Measurements from ENCODE around the gene SLC12A5. TPM values are rescaled to one million over a fixed set of nuclear protein-coding genes. Genes with fewer than 3 reads are reported as not detected.

Gene SLC12A5
- total and polyA plus RNA-seq, 2 donors (not counting 1 experiment from before 2014, with no cell fraction given): 0.27 to 0.50 TPM

- Histone ChIP-seq H3K4me3 (replicated peaks in 1 of 4; ENCODE audit: control extremely low read depth in 1 of 4, insufficient read depth in 1 of 4, low read depth in 3 of 4, low read length in 4 of 4) (no peak overlapping the region), H3K9me3 (ENCODE audit: control insufficient read depth, insufficient read depth, low read depth, low read length) (no peaks in the 10 kb centered on the region), H3K4me2 (ENCODE audit: extremely low read depth, insufficient read depth, low read length) (no peak overlapping the region), H2AFZ (ENCODE audit: low read length) (no peak overlapping the region), H3K9ac (ENCODE audit: insufficient read depth, low read length) (no peak overlapping the region), H4K20me1 (ENCODE audit: control insufficient read depth, extremely low read depth, insufficient read depth, low read length) (no peaks in the 10 kb centered on the region), H3K79me2 (ENCODE audit: control insufficient read depth, insufficient read depth, low read length) (no peaks in the 10 kb centered on the region), H3K4me1 (ENCODE audit: control insufficient read depth, extremely low read depth, insufficient read depth, low read length) (no peaks in the 10 kb centered on the region), H3K36me3 (ENCODE audit: control insufficient read depth, insufficient read depth, low read length) (no peaks in the 10 kb centered on the region), H3K27me3 (ENCODE audit: control insufficient read depth, insufficient read depth, low read length) (peaks cover 13% of the 10 kb centered on the region), H3K27ac (ENCODE audit: insufficient read depth, low read length) (no peak overlapping the region)
- TF ChIP-seq EZH2 (IDR thresholded peaks at IDR 0.05; ENCODE audit: low read length, missing control alignments) (no peak), CTCF (conservative IDR thresholded peaks at IDR 0.05 in 1 of 2, IDR thresholded peaks at IDR 0.05 in 1 of 2; ENCODE audit: low read depth in 1 of 2, low read length in 2 of 2) (no peak)
- DNase-seq (ENCODE audit: low read depth in 2 of 2): no peak
Observed at GRCh38 chr20:46036370-46036769, 7.4 kb downstream of the SLC12A5 start.

- Histone ChIP-seq H3K27ac (ENCODE audit: insufficient read depth, low read length) (no peak overlapping the region), H3K9ac (ENCODE audit: insufficient read depth, low read length) (no peak overlapping the region), H3K27me3 (ENCODE audit: control insufficient read depth, insufficient read depth, low read length) (peaks cover 13% of the 10 kb centered on the region), H4K20me1 (ENCODE audit: control insufficient read depth, extremely low read depth, insufficient read depth, low read length) (no peaks in the 10 kb centered on the region), H3K9me3 (ENCODE audit: control insufficient read depth, insufficient read depth, low read depth, low read length) (no peaks in the 10 kb centered on the region), H2AFZ (ENCODE audit: low read length) (no peak overlapping the region), H3K36me3 (ENCODE audit: control insufficient read depth, insufficient read depth, low read length) (no peaks in the 10 kb centered on the region), H3K4me1 (ENCODE audit: control insufficient read depth, extremely low read depth, insufficient read depth, low read length) (no peaks in the 10 kb centered on the region), H3K4me2 (ENCODE audit: extremely low read depth, insufficient read depth, low read length) (no peak overlapping the region), H3K79me2 (ENCODE audit: control insufficient read depth, insufficient read depth, low read length) (no peaks in the 10 kb centered on the region), H3K4me3 (replicated peaks in 1 of 4; ENCODE audit: control extremely low read depth in 1 of 4, insufficient read depth in 1 of 4, low read depth in 3 of 4, low read length in 4 of 4) (no peak overlapping the region)
- no peak for DNase-seq (ENCODE audit: low read depth in 2 of 2)
- TF ChIP-seq CTCF (conservative IDR thresholded peaks at IDR 0.05 in 1 of 2, IDR thresholded peaks at IDR 0.05 in 1 of 2; ENCODE audit: low read depth in 1 of 2, low read length in 2 of 2) (no peak), EZH2 (IDR thresholded peaks at IDR 0.05; ENCODE audit: low read length, missing control alignments) (no peak)
Observed at GRCh38 chr20:46037036-46037435, 8.0 kb downstream of the SLC12A5 start.

DNA sequence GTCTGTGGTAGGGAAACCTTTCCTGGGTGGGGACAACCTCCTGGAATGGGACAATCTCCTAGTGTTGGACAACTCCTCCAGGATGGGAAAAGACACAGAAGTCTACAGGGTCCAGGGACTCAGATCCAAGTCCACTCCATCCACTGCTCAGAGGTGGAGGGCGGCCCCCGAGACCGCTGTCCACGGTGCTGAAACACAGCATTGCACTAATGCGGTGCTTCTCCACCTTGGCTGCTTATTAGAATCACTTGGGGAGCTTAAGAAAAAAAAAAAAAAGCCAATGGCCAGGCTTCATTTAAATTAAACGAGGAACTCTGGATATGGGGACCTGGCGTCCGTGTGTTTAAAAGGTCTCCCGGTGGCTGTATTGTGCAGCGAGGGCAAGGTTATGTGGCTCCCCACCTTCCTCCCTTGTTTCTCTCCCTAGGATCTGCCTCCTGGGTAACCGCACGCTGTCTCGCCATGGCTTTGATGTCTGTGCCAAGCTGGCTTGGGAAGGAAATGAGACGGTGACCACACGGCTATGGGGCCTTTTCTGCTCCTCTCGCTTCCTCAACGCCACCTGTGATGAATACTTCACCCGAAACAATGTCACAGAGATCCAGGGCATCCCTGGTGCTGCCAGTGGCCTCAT lies 12.0 kb downstream of the SLC12A5 start:
- H3K9me3 ChIP-seq (ENCODE audit: control insufficient read depth, insufficient read depth, low read depth, low read length): no peaks in the 10 kb centered on the region
- H3K4me1 ChIP-seq (ENCODE audit: control insufficient read depth, extremely low read depth, insufficient read depth, low read length): no peaks in the 10 kb centered on the region
- H3K4me3 ChIP-seq (replicated peaks in 1 of 4; ENCODE audit: control extremely low read depth in 1 of 4, insufficient read depth in 1 of 4, low read depth in 3 of 4, low read length in 4 of 4): no peak overlapping the region
- no peaks in the 10 kb centered on the region for H3K79me2 ChIP-seq (ENCODE audit: control insufficient read depth, insufficient read depth, low read length)
- H3K27ac ChIP-seq (ENCODE audit: insufficient read depth, low read length): no peak overlapping the region
- H2AFZ ChIP-seq (ENCODE audit: low read length): no peak overlapping the region
- H3K27me3 ChIP-seq (ENCODE audit: control insufficient read depth, insufficient read depth, low read length): peaks cover 3% of the 10 kb centered on the region
- H4K20me1 ChIP-seq (ENCODE audit: control insufficient read depth, extremely low read depth, insufficient read depth, low read length): no peaks in the 10 kb centered on the region
- DNase-seq (ENCODE audit: low read depth in 2 of 2): peak; percentile 25 to 27
- TF ChIP-seq EZH2 (IDR thresholded peaks at IDR 0.05; ENCODE audit: low read length, missing control alignments) (no peak), CTCF (conservative IDR thresholded peaks at IDR 0.05 in 1 of 2, IDR thresholded peaks at IDR 0.05 in 1 of 2; ENCODE audit: low read depth in 1 of 2, low read length in 2 of 2) (no peak)
- no peaks in the 10 kb centered on the region for H3K36me3 ChIP-seq (ENCODE audit: control insufficient read depth, insufficient read depth, low read length)
- H3K4me2 ChIP-seq (ENCODE audit: extremely low read depth, insufficient read depth, low read length): no peak overlapping the region
- H3K9ac ChIP-seq (ENCODE audit: insufficient read depth, low read length): no peak overlapping the region
